CD1c-positive myeloid dendritic cell (primary cell): ENCODE data around the gene AMDHD2.
"Not testable (repeated sequence)": the region's sequence is repeated elsewhere in the genome, so short reads cannot be mapped to it uniquely, and the experiment has no call there.

Experiments used
- DNase-seq: peaks from one replicate; pipeline ENCODE4 v3.0.0-alpha.2; 2016; ENCODE audit errors: extremely low spot score

The AMDHD2 gene, protein sequence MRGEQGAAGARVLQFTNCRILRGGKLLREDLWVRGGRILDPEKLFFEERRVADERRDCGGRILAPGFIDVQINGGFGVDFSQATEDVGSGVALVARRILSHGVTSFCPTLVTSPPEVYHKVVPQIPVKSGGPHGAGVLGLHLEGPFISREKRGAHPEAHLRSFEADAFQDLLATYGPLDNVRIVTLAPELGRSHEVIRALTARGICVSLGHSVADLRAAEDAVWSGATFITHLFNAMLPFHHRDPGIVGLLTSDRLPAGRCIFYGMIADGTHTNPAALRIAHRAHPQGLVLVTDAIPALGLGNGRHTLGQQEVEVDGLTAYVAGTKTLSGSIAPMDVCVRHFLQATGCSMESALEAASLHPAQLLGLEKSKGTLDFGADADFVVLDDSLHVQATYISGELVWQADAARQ

DNA sequence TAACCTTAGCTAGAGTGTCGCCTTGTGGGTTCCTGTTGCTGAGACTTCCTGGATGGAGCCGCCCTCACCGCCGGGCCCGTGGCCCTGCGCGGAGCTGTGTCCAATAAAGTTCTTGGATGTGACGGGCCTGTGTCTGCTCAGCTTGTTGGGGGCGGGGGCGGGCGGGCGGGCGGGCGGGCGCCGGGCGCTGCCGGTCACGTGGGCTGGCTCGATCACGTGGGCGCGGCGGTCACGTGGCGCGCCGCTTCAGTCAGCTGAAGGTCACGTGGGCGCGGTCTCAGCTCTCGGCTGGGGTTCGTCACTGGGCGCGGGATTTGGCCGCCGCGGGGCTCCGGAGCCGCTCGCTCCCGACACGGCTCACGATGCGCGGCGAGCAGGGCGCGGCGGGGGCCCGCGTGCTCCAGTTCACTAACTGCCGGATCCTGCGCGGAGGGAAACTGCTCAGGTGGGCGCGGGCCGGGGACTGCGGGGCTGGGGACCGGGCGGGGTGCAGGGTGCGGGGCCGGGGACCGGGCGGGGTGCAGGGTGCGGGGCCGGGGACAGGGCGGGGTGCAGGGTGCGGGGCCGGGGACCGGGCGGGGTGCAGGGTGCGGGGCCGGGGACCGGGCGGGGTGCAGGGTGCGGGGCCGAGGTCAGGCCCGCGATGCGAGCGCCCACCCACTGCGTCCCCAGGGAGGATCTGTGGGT lies at the start of gene AMDHD2:
Gene AMDHD2 (plus strand): TSS at position 275 of the 687 bp plus-strand sequence. CDS start 88 bp downstream, at position 363.
- peak; percentile 98 for DNase-seq

DNA sequence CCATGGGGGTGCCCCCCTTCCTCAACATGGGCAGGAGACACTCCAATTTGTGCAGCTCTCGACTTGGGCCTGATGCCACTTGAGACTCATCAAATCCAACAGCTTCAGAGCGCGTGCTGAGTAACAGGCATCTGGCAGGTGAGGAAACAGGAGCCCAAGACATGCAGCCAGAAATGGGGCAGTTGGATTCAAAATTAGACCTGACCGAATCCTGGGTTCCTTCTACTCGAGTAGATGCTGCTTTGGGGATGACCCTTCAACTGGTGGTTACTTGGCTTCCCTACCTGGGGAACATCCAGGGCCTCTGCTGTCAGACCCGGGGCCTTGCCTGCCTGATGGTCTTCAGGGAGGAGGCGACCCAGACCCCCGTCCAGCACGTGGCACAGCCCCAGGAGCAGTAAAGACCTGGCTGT lies 49.6 kb upstream of the AMDHD2 start:
- no peak for DNase-seq

DNA sequence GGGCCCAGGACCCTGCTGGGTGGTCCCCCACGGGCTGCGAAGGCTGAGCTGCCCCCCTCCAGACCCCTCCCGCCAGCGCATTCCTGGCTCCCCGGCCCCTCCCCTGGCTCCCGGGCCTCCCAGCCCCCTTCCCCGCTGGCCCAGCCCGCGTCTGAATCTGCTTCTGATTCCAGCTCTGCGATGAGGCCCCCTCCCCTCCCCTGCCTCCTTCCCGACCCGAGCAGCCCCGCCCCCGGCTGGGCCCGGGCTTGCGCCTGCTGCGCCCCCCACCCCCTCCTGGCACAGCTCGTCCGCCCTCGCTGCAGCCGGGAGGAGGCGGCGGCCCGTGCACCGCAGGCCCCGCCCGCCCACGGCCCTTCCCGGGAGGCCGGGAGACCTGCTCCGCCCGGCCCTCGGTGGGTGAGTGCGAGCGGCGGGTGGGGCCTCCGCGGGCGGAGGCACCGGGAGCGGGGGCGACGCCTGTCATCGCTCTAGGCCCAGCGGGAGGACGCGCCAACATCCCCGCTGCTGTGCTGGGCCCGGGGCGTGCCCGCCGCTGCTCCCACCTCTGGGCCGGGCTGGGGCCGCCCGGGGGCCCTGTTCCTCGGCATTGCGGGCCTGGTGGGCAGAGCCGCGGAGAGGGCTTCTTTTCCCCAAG lies 49.0 kb upstream of the AMDHD2 start, which contains the start of gene NTN3:
Gene NTN3 (plus strand): TSS at position 282 of the 637 bp plus-strand sequence. CDS start 405 bp downstream, outside the sequence.
- DNase-seq = peak; percentile 39

DNA sequence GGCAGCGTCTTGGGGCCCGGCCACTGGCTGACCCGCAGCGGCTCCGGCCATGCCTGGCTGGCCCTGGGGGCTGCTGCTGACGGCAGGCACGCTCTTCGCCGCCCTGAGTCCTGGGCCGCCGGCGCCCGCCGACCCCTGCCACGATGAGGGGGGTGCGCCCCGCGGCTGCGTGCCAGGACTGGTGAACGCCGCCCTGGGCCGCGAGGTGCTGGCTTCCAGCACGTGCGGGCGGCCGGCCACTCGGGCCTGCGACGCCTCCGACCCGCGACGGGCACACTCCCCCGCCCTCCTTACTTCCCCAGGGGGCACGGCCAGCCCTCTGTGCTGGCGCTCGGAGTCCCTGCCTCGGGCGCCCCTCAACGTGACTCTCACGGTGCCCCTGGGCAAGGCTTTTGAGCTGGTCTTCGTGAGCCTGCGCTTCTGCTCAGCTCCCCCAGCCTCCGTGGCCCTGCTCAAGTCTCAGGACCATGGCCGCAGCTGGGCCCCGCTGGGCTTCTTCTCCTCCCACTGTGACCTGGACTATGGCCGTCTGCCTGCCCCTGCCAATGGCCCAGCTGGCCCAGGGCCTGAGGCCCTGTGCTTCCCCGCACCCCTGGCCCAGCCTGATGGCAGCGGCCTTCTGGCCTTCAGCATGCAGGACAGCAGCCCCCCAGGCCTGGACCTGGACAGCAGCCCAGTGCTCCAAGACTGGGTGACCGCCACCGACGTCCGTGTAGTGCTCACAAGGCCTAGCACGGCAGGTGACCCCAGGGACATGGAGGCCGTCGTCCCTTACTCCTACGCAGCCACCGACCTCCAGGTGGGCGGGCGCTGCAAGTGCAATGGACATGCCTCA lies 48.3 kb upstream of the AMDHD2 start:
- no peak for DNase-seq

DNA sequence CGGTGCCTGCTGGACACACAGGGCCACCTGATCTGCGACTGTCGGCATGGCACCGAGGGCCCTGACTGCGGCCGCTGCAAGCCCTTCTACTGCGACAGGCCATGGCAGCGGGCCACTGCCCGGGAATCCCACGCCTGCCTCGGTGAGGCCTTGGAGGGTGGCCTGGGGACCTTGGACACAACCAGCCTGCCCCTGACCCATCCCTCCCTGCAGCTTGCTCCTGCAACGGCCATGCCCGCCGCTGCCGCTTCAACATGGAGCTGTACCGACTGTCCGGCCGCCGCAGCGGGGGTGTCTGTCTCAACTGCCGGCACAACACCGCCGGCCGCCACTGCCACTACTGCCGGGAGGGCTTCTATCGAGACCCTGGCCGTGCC lies 47.7 kb upstream of the AMDHD2 start:
- DNase-seq = no peak

DNA sequence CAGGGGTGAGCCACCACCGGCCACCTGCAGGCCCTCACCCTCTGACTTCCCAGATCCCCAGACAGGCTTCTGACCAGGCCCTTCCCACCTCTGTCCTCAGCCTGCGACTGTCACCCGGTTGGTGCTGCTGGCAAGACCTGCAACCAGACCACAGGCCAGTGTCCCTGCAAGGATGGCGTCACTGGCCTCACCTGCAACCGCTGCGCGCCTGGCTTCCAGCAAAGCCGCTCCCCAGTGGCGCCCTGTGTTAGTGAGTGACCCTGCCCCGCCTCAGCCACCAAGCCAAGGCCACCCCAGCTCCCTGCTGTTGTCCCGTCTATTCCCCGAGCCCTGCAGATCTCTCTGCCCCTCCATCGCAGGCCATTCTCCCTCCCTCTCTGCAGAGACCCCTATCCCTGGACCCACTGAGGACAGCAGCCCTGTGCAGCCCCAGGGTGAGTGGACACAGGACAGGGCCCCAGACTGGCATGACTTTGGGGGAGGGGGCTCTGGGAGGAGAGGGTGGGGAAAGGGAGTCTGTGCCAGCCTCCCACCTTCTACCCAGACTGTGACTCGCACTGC lies 47.2 kb upstream of the AMDHD2 start:
- no peak for DNase-seq

DNA sequence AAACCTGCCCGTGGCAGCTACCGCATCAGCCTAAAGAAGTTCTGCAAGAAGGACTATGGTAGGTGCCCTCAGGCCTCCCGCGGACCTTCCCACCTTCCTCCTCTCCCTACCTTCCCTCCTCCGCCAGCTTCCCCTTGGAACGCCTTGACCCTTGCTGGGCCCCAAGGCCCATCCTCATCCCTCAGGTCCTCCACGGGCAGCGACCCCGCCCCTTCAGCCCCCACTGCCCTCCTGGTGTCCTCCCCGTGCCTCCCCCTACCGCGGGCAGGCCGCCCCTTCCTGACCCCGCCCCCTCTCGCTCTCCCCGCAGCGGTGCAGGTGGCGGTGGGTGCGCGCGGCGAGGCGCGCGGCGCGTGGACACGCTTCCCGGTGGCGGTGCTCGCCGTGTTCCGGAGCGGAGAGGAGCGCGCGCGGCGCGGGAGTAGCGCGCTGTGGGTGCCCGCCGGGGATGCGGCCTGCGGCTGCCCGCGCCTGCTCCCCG lies 46.7 kb upstream of the AMDHD2 start:
- DNase-seq = no peak

DNA sequence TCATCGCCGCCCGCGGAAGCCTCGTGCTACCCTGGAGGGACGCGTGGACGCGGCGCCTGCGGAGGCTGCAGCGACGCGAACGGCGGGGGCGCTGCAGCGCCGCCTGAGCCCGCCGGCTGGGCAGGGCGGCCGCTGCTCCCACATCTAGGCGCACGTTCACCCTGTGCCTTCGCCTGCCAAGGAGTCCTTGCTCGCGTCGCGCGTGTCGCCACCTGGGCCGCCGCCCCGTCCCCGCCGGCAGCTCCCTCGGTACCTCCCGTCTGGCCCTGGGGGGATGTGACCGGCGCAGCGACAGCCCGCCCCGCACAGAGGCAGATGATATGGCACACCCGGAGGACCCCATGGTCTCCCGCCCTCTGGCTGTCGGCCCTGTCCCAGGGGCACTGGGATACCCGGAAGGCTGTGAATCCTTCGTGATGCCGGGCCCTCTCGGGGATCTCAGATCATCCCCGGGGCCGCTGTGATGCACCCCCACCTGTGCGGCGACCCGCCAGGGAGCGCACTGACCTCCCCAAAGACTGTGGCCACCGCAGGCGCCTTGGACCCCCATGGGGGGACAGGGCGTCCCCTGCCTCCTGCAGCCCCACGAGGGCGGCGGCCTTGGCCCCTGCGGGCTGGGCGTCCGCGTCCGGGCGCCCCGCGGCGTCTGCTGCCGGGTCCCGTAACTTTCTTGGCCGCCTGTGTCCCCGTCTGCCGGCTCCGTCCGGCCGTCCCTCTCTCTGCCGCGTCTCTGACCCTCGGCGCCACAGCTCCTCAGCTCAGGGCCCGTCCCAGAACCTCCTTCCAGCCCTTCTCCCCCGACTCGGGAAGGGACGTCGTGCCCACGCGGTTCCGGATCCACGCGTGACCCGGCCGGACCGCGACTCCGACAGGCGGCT lies 45.9 kb upstream of the AMDHD2 start:
- DNase-seq = peak; percentile 72

DNA sequence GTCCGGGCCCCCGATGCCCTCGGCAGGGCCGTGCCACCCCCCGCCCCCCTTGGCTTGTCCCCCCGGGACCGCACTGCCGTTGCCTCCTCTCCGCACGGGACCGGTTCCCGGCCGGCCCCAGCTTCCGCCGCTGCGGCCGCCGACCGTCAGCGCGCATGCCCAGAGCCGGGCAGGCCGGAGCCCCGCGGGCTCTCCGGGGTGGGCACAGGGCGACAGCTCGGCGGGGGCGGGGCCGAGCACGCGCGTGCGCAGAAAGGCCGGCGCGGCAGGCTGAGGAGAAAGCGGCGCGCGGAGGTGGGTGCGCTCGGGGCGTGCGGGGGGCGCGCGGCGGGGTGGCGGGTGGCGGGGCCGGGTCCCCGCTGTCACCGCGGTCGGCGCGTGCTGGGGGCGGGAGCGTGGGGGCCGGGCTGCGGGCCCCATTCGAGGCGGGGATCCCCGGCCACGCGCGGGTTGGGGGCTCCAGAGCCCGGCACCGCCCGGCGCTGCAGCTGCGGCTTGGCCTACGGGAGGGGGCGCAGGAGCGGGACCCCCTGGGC lies 45.2 kb upstream of the AMDHD2 start, which contains the start of gene TBC1D24:
Gene TBC1D24 (plus strand): TSS at position 251 of the 536 bp plus-strand sequence. CDS start 21,022 bp downstream, outside the sequence.
- peak; percentile 92 for DNase-seq

DNA sequence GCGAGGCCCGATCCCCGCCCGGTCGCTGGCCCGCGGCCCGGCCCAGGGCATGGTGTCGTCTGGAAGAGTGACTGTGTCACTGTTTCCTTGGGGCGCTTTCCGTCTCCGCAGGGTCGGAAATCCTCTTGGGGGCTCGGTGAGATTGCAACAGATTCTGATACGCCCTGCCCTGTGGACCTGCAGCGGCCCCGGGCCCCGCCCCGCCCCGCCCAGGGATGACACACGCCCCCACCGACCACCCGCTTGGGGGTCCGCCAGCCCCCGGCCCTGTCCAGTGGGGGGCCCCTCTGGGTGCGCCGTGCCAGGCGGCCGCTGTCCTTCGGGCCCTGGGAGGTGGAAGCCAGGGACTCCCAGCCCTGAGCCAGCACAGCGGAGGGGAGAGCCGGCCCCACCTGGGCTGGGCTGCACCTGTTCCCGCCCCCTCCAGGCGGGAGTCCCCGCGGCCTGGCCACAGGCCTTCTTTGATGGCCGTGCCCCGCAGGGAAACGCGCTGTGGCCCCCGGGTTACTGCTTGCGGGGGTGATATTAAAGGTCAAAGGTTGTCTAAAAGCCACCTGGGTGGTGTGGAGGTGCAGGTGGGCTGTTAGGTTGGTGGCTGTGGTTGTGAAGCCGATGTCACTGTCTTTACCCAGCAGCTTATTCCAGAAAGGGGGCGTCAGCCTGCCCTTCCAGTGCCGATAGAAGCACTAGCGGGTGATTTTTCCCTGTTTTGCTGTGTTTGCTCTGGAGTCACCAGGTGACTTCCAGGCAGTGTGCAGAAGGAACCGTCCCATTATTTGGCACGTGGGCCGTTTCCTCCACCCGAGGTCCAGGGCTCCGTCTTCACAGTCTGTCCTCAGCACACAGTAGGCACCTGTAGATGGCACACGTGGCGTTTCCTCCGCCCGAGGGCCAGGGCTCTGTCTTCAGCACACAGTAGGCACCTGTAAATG lies 44.5 kb upstream of the AMDHD2 start:
- no peak for DNase-seq

DNA sequence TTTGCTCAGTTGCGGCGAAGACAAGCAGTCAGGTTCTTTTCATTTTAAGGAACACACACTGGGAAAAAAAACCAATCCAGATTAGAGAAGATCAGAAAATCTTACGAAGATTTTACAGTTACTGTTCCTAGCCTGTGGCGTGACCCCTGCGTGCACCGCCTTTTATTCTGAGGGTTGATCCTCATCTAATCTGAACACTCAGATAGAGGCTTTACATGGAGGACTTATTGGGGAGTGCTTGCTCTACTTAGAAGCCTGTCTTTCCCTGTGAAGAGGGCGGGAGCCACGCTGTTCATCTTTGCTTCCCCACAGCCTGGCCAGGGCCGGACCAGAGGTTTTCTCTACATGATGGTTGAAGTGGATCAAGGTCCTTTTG lies 43.8 kb upstream of the AMDHD2 start:
- no peak for DNase-seq

DNA sequence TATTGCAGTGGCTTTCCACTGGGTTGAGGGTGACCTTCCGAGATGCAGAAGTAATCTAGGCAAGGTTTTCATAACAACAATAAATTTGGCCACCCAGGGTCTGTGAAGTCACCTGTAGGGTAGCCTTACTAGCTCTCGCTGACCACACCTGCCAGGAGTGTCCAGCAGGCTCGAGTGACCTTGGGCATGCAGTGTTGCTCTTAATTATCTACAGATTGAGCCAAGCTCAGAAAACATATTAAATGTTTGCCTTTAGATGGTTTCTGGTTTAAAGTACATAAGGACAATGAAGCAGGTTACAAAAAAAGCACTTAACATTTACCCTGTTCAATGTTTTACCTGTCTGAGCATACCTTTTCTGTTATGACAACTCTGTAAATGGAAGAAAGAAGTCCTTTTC lies 43.4 kb upstream of the AMDHD2 start:
- DNase-seq = no peak

DNA sequence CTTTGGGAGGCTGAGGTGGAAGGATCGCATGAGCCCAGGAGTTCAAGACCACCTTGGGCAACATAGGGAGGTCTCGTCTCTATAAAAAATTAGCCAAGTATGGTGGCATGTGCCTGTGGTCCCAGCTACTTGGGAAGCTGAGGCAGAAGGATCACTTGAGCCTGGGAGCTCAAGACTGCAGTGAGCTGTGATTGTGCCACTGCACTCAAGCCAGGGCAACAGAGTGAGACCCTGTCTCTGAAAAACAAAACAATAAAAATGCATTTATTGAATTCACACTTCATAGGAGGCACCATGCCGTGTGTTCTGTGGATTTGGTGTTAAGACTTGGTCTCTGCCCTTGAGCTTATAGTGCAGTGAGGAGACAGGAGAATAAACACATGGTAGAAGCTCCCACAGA lies 42.8 kb upstream of the AMDHD2 start:
- DNase-seq = no peak

DNA sequence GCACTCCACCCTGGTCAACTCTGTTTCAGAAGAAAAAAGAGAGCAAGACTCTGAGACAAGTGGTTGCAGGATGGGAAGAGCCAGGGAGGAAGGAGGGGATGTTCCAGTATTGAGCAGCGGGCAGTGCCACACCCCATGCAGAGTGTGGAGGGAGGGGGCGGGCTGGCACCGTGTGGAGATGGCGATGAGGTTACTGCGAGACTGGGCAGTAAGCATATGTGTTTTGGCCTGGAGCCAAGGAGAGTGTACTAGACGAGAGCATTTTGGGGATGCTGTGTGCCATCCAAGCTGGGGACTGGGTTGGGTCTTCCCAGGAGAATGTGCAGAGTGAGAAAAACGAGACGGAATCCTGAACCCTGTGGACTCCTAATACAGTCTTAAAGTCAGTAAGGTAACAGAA lies 41.9 kb upstream of the AMDHD2 start:
- DNase-seq = no peak

DNA sequence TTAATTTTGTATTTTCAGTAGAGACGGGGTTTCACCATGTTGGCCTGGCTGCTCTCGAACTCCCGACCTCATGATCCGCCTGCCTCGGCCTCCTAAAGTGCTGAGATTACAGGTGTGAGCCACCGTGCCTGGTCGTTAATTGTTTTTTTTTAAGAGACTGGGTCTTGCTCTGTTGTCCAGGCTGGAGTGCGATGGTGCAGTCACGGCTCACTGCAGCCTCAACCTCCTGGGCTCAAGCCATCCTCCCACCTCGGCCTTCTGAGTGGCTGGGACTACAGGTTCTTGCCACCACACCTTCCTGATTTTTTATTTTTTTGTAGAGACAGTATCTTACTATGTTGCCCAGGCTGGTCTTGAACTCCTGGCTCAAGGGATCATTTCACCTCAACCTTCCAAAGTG lies 40.2 kb upstream of the AMDHD2 start:
- not testable (repeated sequence) for DNase-seq

DNA sequence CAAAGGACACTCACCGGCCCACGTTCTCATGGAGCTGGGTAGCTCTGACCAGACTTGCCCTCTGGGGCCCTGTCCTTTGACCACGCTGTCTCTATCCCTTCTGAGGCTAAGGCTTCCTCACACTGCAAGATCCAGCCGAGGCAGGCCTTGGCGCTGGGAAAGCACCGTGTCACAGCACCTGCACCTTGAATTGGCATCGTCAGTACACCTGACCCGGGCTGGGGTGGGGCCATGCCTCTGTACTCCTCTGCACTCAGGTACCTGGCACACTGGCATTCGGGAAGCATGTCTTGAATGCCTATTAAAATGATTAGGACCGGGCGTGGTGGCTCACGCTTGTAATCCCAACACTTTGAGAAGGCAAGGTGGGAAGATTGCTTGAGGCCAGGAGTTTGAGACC lies 39.2 kb upstream of the AMDHD2 start:
- no peak for DNase-seq

DNA sequence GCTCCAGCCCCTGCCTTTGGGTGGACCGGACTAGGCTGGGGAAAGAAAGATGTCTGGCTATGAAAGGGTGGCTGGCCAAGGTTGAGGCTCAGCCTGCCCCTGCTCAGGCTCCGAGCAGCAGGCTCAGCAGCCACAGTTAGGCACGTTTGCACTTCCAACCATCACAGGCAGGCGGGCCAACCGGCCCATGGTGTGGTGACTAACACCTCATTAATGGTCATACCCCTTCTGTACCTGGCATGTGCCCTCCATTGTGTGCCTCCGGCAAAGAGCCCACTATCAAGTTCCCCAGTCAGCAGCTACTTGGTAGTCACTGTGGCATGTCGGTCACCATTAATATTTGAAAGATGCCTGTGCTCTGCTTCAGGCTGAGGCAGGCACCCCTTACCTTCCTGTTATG lies 38.5 kb upstream of the AMDHD2 start:
- no peak for DNase-seq

DNA sequence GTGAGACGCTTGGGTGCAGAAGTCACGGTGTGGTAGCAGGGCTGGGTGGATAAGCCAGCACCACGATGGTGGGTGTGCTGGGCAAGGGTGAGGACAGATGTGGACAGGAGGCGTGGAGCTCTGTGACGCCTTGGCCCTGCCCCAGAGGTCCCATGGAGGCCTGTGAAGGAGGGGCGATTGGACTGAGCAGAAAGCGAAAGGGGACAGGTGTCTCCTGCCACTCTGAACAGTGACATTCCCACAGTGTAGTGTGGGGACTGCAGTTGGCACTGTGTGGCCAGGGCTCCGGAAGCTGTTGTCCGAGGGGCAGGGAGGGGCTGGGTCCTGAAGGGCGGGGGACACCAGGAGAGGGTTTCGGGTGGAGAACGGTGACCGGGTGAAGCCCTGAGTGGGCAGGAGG lies 37.9 kb upstream of the AMDHD2 start:
- no peak for DNase-seq
